SK-N-MC (cell line): ENCODE measurements around the gene TUBB2B.

ENCODE experiments used
- EZH2 ChIP-seq: fragments of 200-600 bp; sonication (generic); IDR thresholded peaks from one replicate; pipeline ENCODE4 v1.6.1; 2017; ENCODE audit warnings: antibody characterized with exemption
- POLR2AphosphoS5 ChIP-seq: IDR thresholded peaks from 2 replicates; pipeline ENCODE4 v1.6.1; 2012; ENCODE audit warnings: mild to moderate bottlenecking, low read depth, low read length, borderline replicate concordance

GRCh38 chr6:3221578-3221977, 5.9 kb downstream of the TUBB2B start:
- TF ChIP-seq POLR2AphosphoS5 (no peak), EZH2 (no peak)
